ENCODE measurements around the gene HSD17B8. TPM values are rescaled to one million over a fixed set of nuclear protein-coding genes. Genes with fewer than 3 reads are reported as not detected.

Gene HSD17B8
- total RNA-seq, 1 experiment from 2014 or later = 7.4 TPM

DNA sequence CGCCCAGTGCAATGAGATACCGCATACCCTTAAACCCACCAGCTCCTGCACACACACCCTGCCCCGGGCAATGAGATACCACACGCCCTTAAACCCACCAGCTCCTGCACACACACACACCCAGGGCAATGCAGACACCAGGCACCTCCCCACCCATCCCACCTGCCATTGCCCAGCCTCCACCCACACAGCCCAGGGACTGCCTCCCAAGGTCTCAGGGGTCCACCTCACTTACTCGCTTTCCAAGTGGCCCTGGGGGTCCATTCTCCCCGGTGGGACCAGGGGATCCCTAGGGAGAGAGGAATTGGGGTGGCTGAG lies 36.2 kb upstream of the HSD17B8 start:
- Histone ChIP-seq H3K4me1 (ENCODE audit: control insufficient read depth, insufficient read depth, low read length) (peaks cover 6% of the 10 kb centered on the region), H3K27ac (ENCODE audit: low read length) (no peak overlapping the region), H3K27me3 (ENCODE audit: control insufficient read depth, insufficient read depth, low read length) (no peaks in the 10 kb centered on the region), H3K4me3 (ENCODE audit: low read depth in 2 of 2, low read length in 2 of 2) (no peak overlapping the region), H3K36me3 (ENCODE audit: control insufficient read depth, insufficient read depth, low read length) (no peaks in the 10 kb centered on the region), H3K9me3 (ENCODE audit: control insufficient read depth, insufficient read depth, low read depth, low read length) (no peaks in the 10 kb centered on the region)
- ChIA-PET CTCF (no interaction called here), POLR2A (no interaction called here)
- no peak for ATAC-seq
- intact Hi-C loops (cut with micrococcal nuclease; ENCODE audit: unreplicated experiment) (no loop called here), in situ Hi-C loops (cut with HindIII; ENCODE audit: low pct_unique_long_range_greater_than_20kb, low sequenced_read_pairs) (no loop called here)
- no peak for DNase-seq (ENCODE audit: low read depth, low spot score)
- BruUV-seq (replicated peaks) = no TSS peak
- TF ChIP-seq, protein P1, sequence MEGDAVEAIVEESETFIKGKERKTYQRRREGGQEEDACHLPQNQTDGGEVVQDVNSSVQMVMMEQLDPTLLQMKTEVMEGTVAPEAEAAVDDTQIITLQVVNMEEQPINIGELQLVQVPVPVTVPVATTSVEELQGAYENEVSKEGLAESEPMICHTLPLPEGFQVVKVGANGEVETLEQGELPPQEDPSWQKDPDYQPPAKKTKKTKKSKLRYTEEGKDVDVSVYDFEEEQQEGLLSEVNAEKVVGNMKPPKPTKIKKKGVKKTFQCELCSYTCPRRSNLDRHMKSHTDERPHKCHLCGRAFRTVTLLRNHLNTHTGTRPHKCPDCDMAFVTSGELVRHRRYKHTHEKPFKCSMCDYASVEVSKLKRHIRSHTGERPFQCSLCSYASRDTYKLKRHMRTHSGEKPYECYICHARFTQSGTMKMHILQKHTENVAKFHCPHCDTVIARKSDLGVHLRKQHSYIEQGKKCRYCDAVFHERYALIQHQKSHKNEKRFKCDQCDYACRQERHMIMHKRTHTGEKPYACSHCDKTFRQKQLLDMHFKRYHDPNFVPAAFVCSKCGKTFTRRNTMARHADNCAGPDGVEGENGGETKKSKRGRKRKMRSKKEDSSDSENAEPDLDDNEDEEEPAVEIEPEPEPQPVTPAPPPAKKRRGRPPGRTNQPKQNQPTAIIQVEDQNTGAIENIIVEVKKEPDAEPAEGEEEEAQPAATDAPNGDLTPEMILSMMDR (IDR thresholded peaks at IDR 0.05) = no peak
- TF ChIP-seq POLR2AphosphoS5 (IDR thresholded peaks at IDR 0.05; ENCODE audit: low read depth, low read length) = no peak
- TF ChIP-seq, protein P2, sequence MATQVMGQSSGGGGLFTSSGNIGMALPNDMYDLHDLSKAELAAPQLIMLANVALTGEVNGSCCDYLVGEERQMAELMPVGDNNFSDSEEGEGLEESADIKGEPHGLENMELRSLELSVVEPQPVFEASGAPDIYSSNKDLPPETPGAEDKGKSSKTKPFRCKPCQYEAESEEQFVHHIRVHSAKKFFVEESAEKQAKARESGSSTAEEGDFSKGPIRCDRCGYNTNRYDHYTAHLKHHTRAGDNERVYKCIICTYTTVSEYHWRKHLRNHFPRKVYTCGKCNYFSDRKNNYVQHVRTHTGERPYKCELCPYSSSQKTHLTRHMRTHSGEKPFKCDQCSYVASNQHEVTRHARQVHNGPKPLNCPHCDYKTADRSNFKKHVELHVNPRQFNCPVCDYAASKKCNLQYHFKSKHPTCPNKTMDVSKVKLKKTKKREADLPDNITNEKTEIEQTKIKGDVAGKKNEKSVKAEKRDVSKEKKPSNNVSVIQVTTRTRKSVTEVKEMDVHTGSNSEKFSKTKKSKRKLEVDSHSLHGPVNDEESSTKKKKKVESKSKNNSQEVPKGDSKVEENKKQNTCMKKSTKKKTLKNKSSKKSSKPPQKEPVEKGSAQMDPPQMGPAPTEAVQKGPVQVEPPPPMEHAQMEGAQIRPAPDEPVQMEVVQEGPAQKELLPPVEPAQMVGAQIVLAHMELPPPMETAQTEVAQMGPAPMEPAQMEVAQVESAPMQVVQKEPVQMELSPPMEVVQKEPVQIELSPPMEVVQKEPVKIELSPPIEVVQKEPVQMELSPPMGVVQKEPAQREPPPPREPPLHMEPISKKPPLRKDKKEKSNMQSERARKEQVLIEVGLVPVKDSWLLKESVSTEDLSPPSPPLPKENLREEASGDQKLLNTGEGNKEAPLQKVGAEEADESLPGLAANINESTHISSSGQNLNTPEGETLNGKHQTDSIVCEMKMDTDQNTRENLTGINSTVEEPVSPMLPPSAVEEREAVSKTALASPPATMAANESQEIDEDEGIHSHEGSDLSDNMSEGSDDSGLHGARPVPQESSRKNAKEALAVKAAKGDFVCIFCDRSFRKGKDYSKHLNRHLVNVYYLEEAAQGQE (IDR thresholded peaks at IDR 0.05; ENCODE audit: insufficient read depth in 1 of 2, low read depth in 2 of 2, low read length in 1 of 2) = no peak
- no peak for TF ChIP-seq SIN3A (IDR thresholded peaks at IDR 0.05; ENCODE audit: borderline replicate concordance, insufficient read depth, low read depth, low read length)
- no peak for TF ChIP-seq TCF7L2 (IDR thresholded peaks at IDR 0.05; ENCODE audit: low read depth, low read length)

DNA sequence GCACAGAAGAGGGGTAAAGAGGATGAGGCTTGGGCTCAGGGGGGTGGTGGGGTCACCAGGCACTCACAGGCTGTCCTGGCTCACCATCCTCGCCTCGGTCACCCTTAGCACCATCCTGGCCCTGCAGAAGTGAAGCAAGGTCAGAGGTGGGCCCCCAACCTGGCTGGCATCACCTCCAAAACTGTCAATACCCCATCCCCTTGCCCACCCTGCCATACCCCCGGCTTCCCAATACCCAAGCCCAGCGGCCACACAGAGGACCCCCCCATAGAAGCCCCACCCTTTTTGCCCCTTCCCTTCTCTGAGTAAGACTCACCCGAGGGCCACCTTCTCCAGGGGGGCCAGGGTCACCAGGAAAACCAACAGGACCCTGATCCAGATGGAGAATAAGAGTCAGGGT lies 35.8 kb upstream of the HSD17B8 start:
- H3K36me3 ChIP-seq (ENCODE audit: control insufficient read depth, insufficient read depth, low read length) = no peaks in the 10 kb centered on the region
- in situ Hi-C loops (cut with HindIII; ENCODE audit: low pct_unique_long_range_greater_than_20kb, low sequenced_read_pairs) = no loop called here
- no peak for DNase-seq (ENCODE audit: low read depth, low spot score)

More for the DNA sequence above, 35.8 kb upstream of the HSD17B8 start:
- peaks cover 6% of the 10 kb centered on the region for H3K4me1 ChIP-seq (ENCODE audit: control insufficient read depth, insufficient read depth, low read length)
- TF ChIP-seq TCF7L2 (IDR thresholded peaks at IDR 0.05; ENCODE audit: low read depth, low read length) = no peak
- TF ChIP-seq, protein P1 (IDR thresholded peaks at IDR 0.05) = no peak
- TF ChIP-seq SIN3A (IDR thresholded peaks at IDR 0.05; ENCODE audit: borderline replicate concordance, insufficient read depth, low read depth, low read length) = no peak
- ChIA-PET POLR2A (no interaction called here), CTCF (no interaction called here)
- BruUV-seq (replicated peaks) = no TSS peak
- intact Hi-C loops (cut with micrococcal nuclease; ENCODE audit: unreplicated experiment) = no loop called here
- no peaks in the 10 kb centered on the region for H3K9me3 ChIP-seq (ENCODE audit: control insufficient read depth, insufficient read depth, low read depth, low read length)
- no peak for ATAC-seq
- no peak overlapping the region for H3K27ac ChIP-seq (ENCODE audit: low read length)
- H3K4me3 ChIP-seq (ENCODE audit: low read depth in 2 of 2, low read length in 2 of 2) = no peak overlapping the region
- H3K27me3 ChIP-seq (ENCODE audit: control insufficient read depth, insufficient read depth, low read length) = no peaks in the 10 kb centered on the region
